HS-5 (cell line): ENCODE data around the gene ZNF516.

ENCODE experiments used
- DNase-seq: peaks from one replicate; pipeline ENCODE4 v3.0.0-alpha.2; 2012; ENCODE audit warnings: low read depth

ZNF516 gene

GRCh38 chr18:76339246-76339620 lies 155.8 kb downstream of the ZNF516 start:
- DNase-seq: no peak

GRCh38 chr18:76338619-76339245 lies 156.3 kb downstream of the ZNF516 start:
- DNase-seq: no peak

- DNase-seq: no peak
These were observed 157.0 kb downstream of the ZNF516 start for GRCh38 chr18:76338088-76338487.

GRCh38 chr18:76335859-76336640 lies 159.0 kb downstream of the ZNF516 start:
- no peak for DNase-seq

GRCh38 chr18:76328140-76328539 lies 166.9 kb downstream of the ZNF516 start:
- DNase-seq: no peak

GRCh38 chr18:76323891-76324290 lies 171.2 kb downstream of the ZNF516 start:
- no peak for DNase-seq

GRCh38 chr18:76322686-76323085 lies 172.4 kb downstream of the ZNF516 start:
- DNase-seq: no peak

- no peak for DNase-seq
These were observed 175.7 kb downstream of the ZNF516 start for GRCh38 chr18:76319366-76319765.

- no peak for DNase-seq
These were observed 176.4 kb downstream of the ZNF516 start for GRCh38 chr18:76318607-76319006.

- no peak for DNase-seq
These were observed 177.9 kb downstream of the ZNF516 start for GRCh38 chr18:76317136-76317535.

- DNase-seq: no peak
These were observed 179.3 kb downstream of the ZNF516 start for GRCh38 chr18:76315722-76316230.

GRCh38 chr18:76314496-76314895 lies 180.5 kb downstream of the ZNF516 start:
- DNase-seq: no peak

GRCh38 chr18:76314015-76314414 lies 181.0 kb downstream of the ZNF516 start:
- DNase-seq: no peak
